ENCODE measurements around the gene TPRX2. TPM values are rescaled to one million over a fixed set of nuclear protein-coding genes. Genes with fewer than 3 reads are reported as not detected.

The TPRX2 gene
- total RNA-seq, 1 experiment from 2014 or later, result not detected

GRCh38 chr19:47842941-47843340 is 16.1 kb upstream of the TPRX2 start:
- ATAC-seq (no peak), DNase-seq (ENCODE audit: low read depth, low spot score) (no peak)
- H4K20me1 ChIP-seq (ENCODE audit: insufficient read depth), result no peaks in the 10 kb centered on the region
- TF ChIP-seq EZH2phosphoT487 (IDR thresholded peaks at IDR 0.05; ENCODE audit: borderline replicate concordance) (no peak), EZH2 (IDR thresholded peaks at IDR 0.05) (no peak), ELF1 (IDR thresholded peaks at IDR 0.05; ENCODE audit: borderline replicate concordance, low read depth) (no peak), MAX (IDR thresholded peaks at IDR 0.05) (no peak), CEBPB (IDR thresholded peaks at IDR 0.05; ENCODE audit: low read depth) (no peak), ZBTB33 (IDR thresholded peaks at IDR 0.05; ENCODE audit: extremely low read depth, insufficient replicate concordance, low read length) (no peak), SIN3A (IDR thresholded peaks at IDR 0.05; ENCODE audit: low read depth) (no peak), ATF3 (IDR thresholded peaks at IDR 0.05) (no peak)
- no peaks in the 10 kb centered on the region for H3K9me3 ChIP-seq (ENCODE audit: control insufficient read depth in 1 of 2, insufficient read depth in 1 of 2, low read depth in 1 of 2, low read length in 2 of 2)
- H3K9ac ChIP-seq (ENCODE audit: low read length), result no peak overlapping the region
- no peaks in the 10 kb centered on the region for H3K4me1 ChIP-seq (ENCODE audit: control insufficient read depth in 1 of 2, insufficient read depth in 2 of 2, low read length in 2 of 2)
- BruUV-seq (replicated peaks), result no TSS peak
- ChIA-PET CTCF (interaction anchor here (1.4 kb wide), 1 partner anchor 26 kb away, joined by 5 read pairs; no protein-coding TSS in a partner anchor), RAD21 (ENCODE audit: low non-redundant PET in 1 of 2, low total read pairs in 2 of 2, uncharacterized antibody in 2 of 2, unreplicated experiment in 2 of 2) (no interaction called here), POLR2A (no interaction called here)
- no peak overlapping the region for H3K27ac ChIP-seq (ENCODE audit: low read depth, low read length)
- H3K79me2 ChIP-seq (ENCODE audit: insufficient read depth, low read length), result no peaks in the 10 kb centered on the region
- H2AFZ ChIP-seq (ENCODE audit: low read depth, low read length, poor library complexity, severe bottlenecking), result no peak overlapping the region
- no peak overlapping the region for H3K4me3 ChIP-seq (replicated peaks in 1 of 2; ENCODE audit: low read depth in 1 of 2, low read length in 2 of 2)
- no peaks in the 10 kb centered on the region for H3K9me2 ChIP-seq (ENCODE audit: insufficient read depth)
- no peak overlapping the region for H3K4me2 ChIP-seq (ENCODE audit: low read length)
- H3K36me3 ChIP-seq (ENCODE audit: control insufficient read depth in 1 of 2, insufficient read depth in 2 of 2, low read length in 2 of 2), result no peaks in the 10 kb centered on the region
- H3K27me3 ChIP-seq (ENCODE audit: insufficient read depth, low read length), result no peaks in the 10 kb centered on the region
- intact Hi-C loops (cut with micrococcal nuclease), result no loop called here
